Spleen (tissue), 11 donors: ENCODE data around the gene PITRM1. TPM values are rescaled to one million over a fixed set of nuclear protein-coding genes. Genes with fewer than 3 reads are reported as not detected.

ENCODE experiments used
- DNase-seq: peaks from one replicate; pipeline ENCODE4 v3.0.0-alpha.2; 2020
- H3K27ac ChIP-seq, 8 donors: fragments of 200-600 bp; sonication (generic) in 7 of 8; 1 replicate in 4 of 8; 2 replicates in 4 of 8; pipeline versions ENCODE4 v1.5.0 to v1.8.0; 2016 to 2021; ENCODE audit warnings: inconsistent platforms in 4 of 8, mild to moderate bottlenecking in 4 of 8, moderate library complexity in 1 of 8
- H3K27me3 ChIP-seq, 7 donors: fragments of 200-600 bp; sonication (generic) in 6 of 7; replicated peaks in 1 of 7; 1 replicate in 4 of 7; 2 replicates in 3 of 7; pipeline versions ENCODE4 v1.5.0 to v1.8.0; 2016 to 2021; ENCODE audit warnings: inconsistent platforms in 3 of 7, mild to moderate bottlenecking in 1 of 7
- H3K36me3 ChIP-seq, 6 donors: fragments of 200-600 bp; sonication (generic) in 5 of 6; 1 replicate in 4 of 6; 2 replicates in 2 of 6; pipeline versions ENCODE4 v1.5.0 to v1.8.0; 2016 to 2021; ENCODE audit warnings: inconsistent platforms in 2 of 6
- H3K4me1 ChIP-seq, 6 donors: fragments of 200-600 bp; sonication (generic) in 5 of 6; 1 replicate in 3 of 6; 2 replicates in 3 of 6; pipeline versions ENCODE4 v1.5.0 to v1.8.0; 2016 to 2021; ENCODE audit warnings: inconsistent platforms in 3 of 6
- H3K4me3 ChIP-seq, 8 donors: fragments of 200-600 bp; sonication (generic) in 7 of 8; 1 replicate in 4 of 8; 2 replicates in 4 of 8; pipeline versions ENCODE4 v1.5.0 to v1.8.0; 2016 to 2021; ENCODE audit warnings: inconsistent platforms in 4 of 8, mild to moderate bottlenecking in 4 of 8, moderate library complexity in 2 of 8
- H3K9me3 ChIP-seq, 8 donors: fragments of 200-600 bp; sonication (generic) in 7 of 8; 1 replicate in 4 of 8; 2 replicates in 4 of 8; pipeline versions ENCODE4 v1.5.0 to v1.8.0; 2016 to 2021; ENCODE audit warnings: inconsistent platforms in 4 of 8
- POLR2A ChIP-seq, 3 donors: fragments of 450-650 bp; IDR thresholded peaks; one replicate each; pipeline ENCODE4 v1.5.1; 2017; ENCODE audit warnings: antibody characterized with exemption in 3 of 3, mild to moderate bottlenecking in 1 of 3
- POLR2AphosphoS5 ChIP-seq, 3 donors: sonication (generic); formaldehyde crosslinking; IDR thresholded peaks; one replicate each; pipeline ENCODE4 v1.5.1; 2017; ENCODE audit warnings: antibody characterized with exemption in 3 of 3
- WGBS, 5 donors: extraction: QIAGEN DNeasy Blood & Tissue Kit in 3 of 5; methylation state at CpG; one replicate each; pipeline versions ENCODE4 v1.1.5 to v1.1.7; 2013 to 2018; 5-methylcytosine and 5-hydroxymethylcytosine counted together
- intact Hi-C: fragments of 100-400 bp; cut with DNase I; formaldehyde crosslinking; loops from one replicate; pipeline ENCODE4 v1.15.0; 2023; ENCODE audit warnings: low total_unique reads
- polyA plus RNA-seq, 3 donors: library from polyadenylated mRNA; stranded (reverse); fragments of 200-250 nt; gene quantifications; one replicate each; pipeline ENCODE4 v1.2.1, GENCODE V29; 2013
- total RNA-seq, 7 donors: library from RNA; depleted of rRNA in 3 of 7; stranded (reverse); fragments of >200 nt in 3 of 7; fragmentation: NEBNext Ultra II Directional in 4 of 7; extraction: Animal tissue kit (Norgen Biotek cat#: 25700) in 4 of 7; gene quantifications; one replicate each; pipeline versions ENCODE4 v1.1.0 to v1.2.1, GENCODE V29; 2016 to 2021
- TF ChIP-seq, protein P1 (sequence below), 11 experiments: fragments of 200-600 bp in 7 of 11; fragments of 450-650 bp in 4 of 11; sonication (generic) in 4 of 11; IDR thresholded peaks in 8 of 11; conservative IDR thresholded peaks in 3 of 11; 1 replicate in 7 of 11; 2 replicates in 4 of 11; pipeline versions ENCODE4 v1.4.0 to v1.8.0; 2016 to 2021; ENCODE audit warnings: antibody characterized with exemption in 11 of 11, inconsistent platforms in 4 of 11, mild to moderate bottlenecking in 1 of 11
- donor health status: healthy with polysubstance abuse.
- donor health status: DM: no; HTN: no; CAD: no; lungs with moderate emphysema.
- donor health status: DM: no; HTN: no; CAD: no.
- donor health status: Bipolar disorder and iron deficiency.
- donor health status: healthy.
- donor health status: DM: no; HTN: no; CAD: no.
- donor health status: DM: yes; HTN: yes; CAD: no.

The PITRM1 gene
- total and polyA plus RNA-seq, 10 donors = 38.5 to 63.2 (median 52.0) TPM

GRCh38 chr10:3090388-3090787 is 82.2 kb downstream of the PITRM1 start:
- WGBS, 5 donors = 87 to 96% (median 94%) methylated on average over 12 of the region's 12 CpGs
- Histone ChIP-seq H3K36me3 (peaks cover 0 to 23% (median 0%) of the 10 kb centered on the region in 6 donors), H3K4me3 (no peak overlapping the region), H3K4me1 (peaks cover 0 to 33% (median 8%) of the 10 kb centered on the region in 6 donors), H3K9me3 (no peaks in the 10 kb centered on the region), H3K27me3 (no peaks in the 10 kb centered on the region), H3K27ac (no peak overlapping the region)
- intact Hi-C loops = no loop called here
- DNase-seq = no peak
- no peak for TF ChIP-seq POLR2A (IDR thresholded peaks at IDR 0.05)
- no peak for TF ChIP-seq POLR2AphosphoS5 (IDR thresholded peaks at IDR 0.05)
- TF ChIP-seq, protein P1, sequence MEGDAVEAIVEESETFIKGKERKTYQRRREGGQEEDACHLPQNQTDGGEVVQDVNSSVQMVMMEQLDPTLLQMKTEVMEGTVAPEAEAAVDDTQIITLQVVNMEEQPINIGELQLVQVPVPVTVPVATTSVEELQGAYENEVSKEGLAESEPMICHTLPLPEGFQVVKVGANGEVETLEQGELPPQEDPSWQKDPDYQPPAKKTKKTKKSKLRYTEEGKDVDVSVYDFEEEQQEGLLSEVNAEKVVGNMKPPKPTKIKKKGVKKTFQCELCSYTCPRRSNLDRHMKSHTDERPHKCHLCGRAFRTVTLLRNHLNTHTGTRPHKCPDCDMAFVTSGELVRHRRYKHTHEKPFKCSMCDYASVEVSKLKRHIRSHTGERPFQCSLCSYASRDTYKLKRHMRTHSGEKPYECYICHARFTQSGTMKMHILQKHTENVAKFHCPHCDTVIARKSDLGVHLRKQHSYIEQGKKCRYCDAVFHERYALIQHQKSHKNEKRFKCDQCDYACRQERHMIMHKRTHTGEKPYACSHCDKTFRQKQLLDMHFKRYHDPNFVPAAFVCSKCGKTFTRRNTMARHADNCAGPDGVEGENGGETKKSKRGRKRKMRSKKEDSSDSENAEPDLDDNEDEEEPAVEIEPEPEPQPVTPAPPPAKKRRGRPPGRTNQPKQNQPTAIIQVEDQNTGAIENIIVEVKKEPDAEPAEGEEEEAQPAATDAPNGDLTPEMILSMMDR (IDR thresholded peaks at IDR 0.05 in 8 of 11, conservative IDR thresholded peaks at IDR 0.05 in 3 of 11) = no peak

Other genes starting within 250 kb of the PITRM1 start
- gene PFKP, start 105.2 kb downstream of the PITRM1 start, total RNA-seq = 10 to 100 TPM; 19.5 to 60.9 (median 28.8) TPM
- 10 to 100 TPM; 19.0 to 44.6 (median 21.3) TPM for gene PFKP, start 105.2 kb downstream of the PITRM1 start, polyA plus RNA-seq